Activated CD8-positive, alpha-beta memory T cell treated with anti-CD3 and anti-CD28 coated beads for 36 hours (primary cell): ENCODE data around the gene TMEM204. TPM values are rescaled to one million over a fixed set of nuclear protein-coding genes. Genes with fewer than 3 reads are reported as not detected.

Source experiments
- CTCF ChIA-PET: fragments of 350-600 bp; sonication (Branson Sonifier 250); formaldehyde crosslinking; loops from one replicate; lab custom pipeline; 2021; ENCODE audit warnings: antibody characterized with exemption; lab: Charles Lee
- POLR2A ChIA-PET: fragments of 350-600 bp; sonication (Branson Sonifier 250); formaldehyde crosslinking; loops from one replicate; lab custom pipeline; 2021; ENCODE audit warnings: antibody characterized with exemption; lab: Charles Lee
- total RNA-seq, 2 experiments: library from RNA; stranded (reverse); gene quantifications; one replicate each; pipeline ENCODE4 v1.2.3, GENCODE V29; 2021

TMEM204 gene
- total RNA-seq, 2 experiments from 2014 or later: 22.6 to 22.8 TPM

- ChIA-PET POLR2A (no interaction called here), CTCF (interaction anchor here (1.3 kb wide), 1 partner anchor 12 kb away, joined by 4 read pairs; no protein-coding TSS in a partner anchor)
Observed at GRCh38 chr16:1532081-1532760, 1.2 kb upstream of the TMEM204 start.

- CTCF ChIA-PET: interaction anchor here (1.0 to 1.3 kb wide), 3 partner anchors 11 to 173 kb away, joined by 3 to 4 read pairs (median 4); partner anchors contain the start of gene MAPK8IP3
- POLR2A ChIA-PET: interaction anchor here (1.0 to 1.1 kb wide), 2 partner anchors 10 to 112 kb away, joined by 6 read pairs; partner anchors contain the start of gene UQCC4
Observed at GRCh38 chr16:1532771-1533170, 695 bp upstream of the TMEM204 start.

GRCh38 chr16:1534021-1535020 lies 855 bp downstream of the TMEM204 start:
- ChIA-PET POLR2A (interaction anchor here (1.0 to 1.1 kb wide), 2 partner anchors 9 to 114 kb away, joined by 6 read pairs; partner anchors contain the start of gene UQCC4), CTCF (interaction anchor here (1.0 kb wide), 2 partner anchors 14 to 171 kb away, joined by 3 to 4 read pairs; partner anchors contain the start of gene MAPK8IP3)

- ChIA-PET POLR2A (interaction anchor here (0.6 to 0.9 kb wide), 2 partner anchors 26 to 170 kb away, joined by 3 to 4 read pairs; partner anchors contain the start of gene MAPK8IP3), CTCF (interaction anchor here (1.3 kb wide), 1 partner anchor 170 kb away, joined by 3 read pairs; the partner anchor contains the start of gene MAPK8IP3)
Observed at GRCh38 chr16:1535391-1536291, 2.2 kb downstream of the TMEM204 start.

GRCh38 chr16:1536601-1537000 lies 3.1 kb downstream of the TMEM204 start:
- POLR2A ChIA-PET: no interaction called here
- CTCF ChIA-PET: no interaction called here

- CTCF ChIA-PET: no interaction called here
- POLR2A ChIA-PET: interaction anchor here (0.7 kb wide), 1 partner anchor 44 kb away, joined by 3 read pairs; no protein-coding TSS in a partner anchor
Observed at GRCh38 chr16:1537138-1537577, 3.7 kb downstream of the TMEM204 start.

GRCh38 chr16:1537763-1538289 lies 4.4 kb downstream of the TMEM204 start:
- POLR2A ChIA-PET: interaction anchor here (0.5 to 0.7 kb wide), 2 partner anchors 44 to 1382 kb away, joined by 3 read pairs; no protein-coding TSS in a partner anchor
- CTCF ChIA-PET: no interaction called here

GRCh38 chr16:1538804-1539520 lies 5.5 kb downstream of the TMEM204 start:
- ChIA-PET POLR2A (no interaction called here), CTCF (no interaction called here)

GRCh38 chr16:1539720-1540555 lies 6.5 kb downstream of the TMEM204 start:
- POLR2A ChIA-PET: no interaction called here
- CTCF ChIA-PET: no interaction called here

- CTCF ChIA-PET: no interaction called here
- POLR2A ChIA-PET: no interaction called here
Observed at GRCh38 chr16:1540556-1540855, 7.0 kb downstream of the TMEM204 start.

- CTCF ChIA-PET: no interaction called here
- POLR2A ChIA-PET: no interaction called here
Observed at GRCh38 chr16:1541293-1542165, 8.1 kb downstream of the TMEM204 start.

GRCh38 chr16:1542166-1542500 lies 8.7 kb downstream of the TMEM204 start:
- POLR2A ChIA-PET: no interaction called here
- CTCF ChIA-PET: no interaction called here

- ChIA-PET POLR2A (interaction anchor here (1.5 kb wide), 1 partner anchor 9 kb away, joined by 6 read pairs; the partner anchor contains the start of gene TMEM204), CTCF (no interaction called here)
Observed at GRCh38 chr16:1542533-1542932, 9.1 kb downstream of the TMEM204 start.

GRCh38 chr16:1543085-1543896 lies 9.8 kb downstream of the TMEM204 start:
- ChIA-PET CTCF (interaction anchor here (0.7 to 1.3 kb wide), 2 partner anchors 11 to 59 kb away, joined by 3 to 4 read pairs; no protein-coding TSS in a partner anchor), POLR2A (interaction anchor here (1.5 kb wide), 1 partner anchor 10 kb away, joined by 6 read pairs; the partner anchor contains the start of gene TMEM204)
